NCI-H774 (cell line): Measurements from ENCODE around the gene KPNA4.
"Not testable (repeated sequence)": the region's sequence is repeated elsewhere in the genome, so short reads cannot be mapped to it uniquely, and the experiment has no call there.

Experiments used
- DNase-seq: peaks from one replicate; lab custom pipeline; 2025; lab: John Stamatoyannopoulos, UW

Gene KPNA4, protein sequence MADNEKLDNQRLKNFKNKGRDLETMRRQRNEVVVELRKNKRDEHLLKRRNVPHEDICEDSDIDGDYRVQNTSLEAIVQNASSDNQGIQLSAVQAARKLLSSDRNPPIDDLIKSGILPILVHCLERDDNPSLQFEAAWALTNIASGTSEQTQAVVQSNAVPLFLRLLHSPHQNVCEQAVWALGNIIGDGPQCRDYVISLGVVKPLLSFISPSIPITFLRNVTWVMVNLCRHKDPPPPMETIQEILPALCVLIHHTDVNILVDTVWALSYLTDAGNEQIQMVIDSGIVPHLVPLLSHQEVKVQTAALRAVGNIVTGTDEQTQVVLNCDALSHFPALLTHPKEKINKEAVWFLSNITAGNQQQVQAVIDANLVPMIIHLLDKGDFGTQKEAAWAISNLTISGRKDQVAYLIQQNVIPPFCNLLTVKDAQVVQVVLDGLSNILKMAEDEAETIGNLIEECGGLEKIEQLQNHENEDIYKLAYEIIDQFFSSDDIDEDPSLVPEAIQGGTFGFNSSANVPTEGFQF

DNA sequence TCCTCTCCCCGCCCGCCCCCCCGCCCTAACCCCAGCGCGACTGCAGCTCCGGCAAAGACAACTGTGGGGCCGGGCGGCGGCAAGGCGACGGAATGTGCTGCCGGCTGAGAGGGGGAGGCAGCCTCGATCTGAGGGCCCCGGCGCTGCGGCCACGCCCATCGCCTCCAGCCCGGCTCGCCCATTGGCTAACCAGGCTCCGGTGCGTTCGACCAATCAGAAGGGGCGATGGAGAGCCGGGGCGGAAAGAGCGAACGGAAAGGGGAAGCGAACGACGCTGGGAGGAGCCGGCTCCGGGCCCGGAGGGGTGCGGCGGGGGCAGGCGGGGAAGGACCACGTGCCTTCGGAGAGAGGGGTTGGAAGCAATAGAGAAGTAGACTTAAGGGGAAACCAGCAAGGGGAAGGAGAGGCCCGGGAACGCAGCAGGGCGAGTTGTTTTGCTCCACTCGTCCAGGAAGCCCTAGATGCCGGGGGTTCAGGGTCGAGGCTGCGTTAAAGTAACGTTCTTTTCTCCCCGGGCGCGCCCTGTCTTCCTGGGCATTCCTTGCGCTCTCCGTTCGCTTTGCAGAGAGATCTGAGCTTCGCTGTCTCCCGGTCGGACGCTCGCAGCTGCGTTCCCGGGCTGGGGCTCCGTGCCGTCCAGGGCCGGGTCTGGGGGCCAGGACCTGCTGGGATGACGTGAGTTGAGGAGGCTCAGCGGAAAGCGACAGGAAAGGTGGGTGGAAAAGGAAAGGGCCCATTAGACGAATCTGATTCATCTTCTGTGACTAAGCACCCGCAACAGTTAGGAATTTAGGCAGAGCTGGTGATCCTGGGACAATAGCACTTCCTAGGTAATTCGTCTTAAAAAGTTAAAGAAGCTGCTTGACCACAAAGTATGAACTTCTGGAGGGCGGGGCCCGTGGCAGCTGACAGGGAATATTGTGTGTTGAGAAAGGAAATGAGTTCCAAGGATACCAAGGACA is at the start of gene KPNA4:
KPNA4 (minus strand) TSS at position 130 of the 962 bp plus-strand sequence. CDS start 289 bp downstream, outside the sequence.
- DNase-seq: peak; percentile 99

DNA sequence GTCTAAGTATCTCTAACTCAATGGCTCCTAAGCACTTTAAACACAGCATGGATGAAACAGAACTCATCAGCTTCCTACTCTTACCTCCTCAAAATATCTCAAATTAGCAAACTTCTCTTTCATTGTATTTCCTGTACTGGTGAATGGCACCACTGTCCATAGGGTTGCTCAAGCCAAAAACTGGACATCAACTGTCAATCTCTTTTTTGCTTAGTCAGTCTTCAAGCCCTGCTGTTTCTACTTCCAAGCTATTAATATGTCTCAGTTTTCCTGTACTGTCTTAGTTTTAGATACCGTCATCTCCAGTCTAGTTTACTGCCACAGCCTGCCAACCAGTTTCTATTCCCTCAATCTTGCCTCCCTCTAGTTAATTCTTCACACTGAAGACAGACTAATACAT is 48.3 kb upstream of the KPNA4 start:
- no peak for DNase-seq

DNA sequence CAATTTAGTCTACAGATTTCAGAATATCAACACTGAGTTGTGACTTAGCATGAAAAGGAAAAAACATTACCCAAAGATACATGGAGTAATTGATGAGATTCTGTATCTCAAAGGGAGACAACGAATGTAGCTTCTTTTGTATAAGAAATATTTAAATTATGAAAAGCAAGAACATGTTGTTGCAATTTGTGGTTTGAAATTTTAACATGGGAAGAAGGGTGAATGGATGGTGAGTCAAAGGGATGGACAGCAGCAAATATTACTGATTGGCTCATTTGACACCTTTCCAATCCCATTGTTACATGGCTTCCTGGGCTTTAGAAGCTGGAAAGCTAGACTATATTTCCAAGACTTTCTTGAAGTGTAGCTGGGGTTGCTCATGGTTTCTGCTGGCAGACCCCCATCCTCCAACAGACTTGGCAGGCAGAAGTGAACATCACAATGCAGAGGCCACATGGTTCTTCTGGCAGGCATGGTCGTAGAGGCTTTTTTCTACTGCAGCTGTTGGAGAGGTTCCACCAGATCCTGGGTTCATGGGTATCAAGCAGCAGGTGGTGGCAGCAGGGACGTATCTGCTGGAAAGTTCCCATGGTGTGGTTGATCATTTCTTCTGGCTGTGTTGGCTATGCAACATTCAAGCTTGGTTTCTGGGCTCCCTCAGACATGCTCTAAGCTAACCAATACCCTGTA is 47.2 kb upstream of the KPNA4 start:
- no peak for DNase-seq

DNA sequence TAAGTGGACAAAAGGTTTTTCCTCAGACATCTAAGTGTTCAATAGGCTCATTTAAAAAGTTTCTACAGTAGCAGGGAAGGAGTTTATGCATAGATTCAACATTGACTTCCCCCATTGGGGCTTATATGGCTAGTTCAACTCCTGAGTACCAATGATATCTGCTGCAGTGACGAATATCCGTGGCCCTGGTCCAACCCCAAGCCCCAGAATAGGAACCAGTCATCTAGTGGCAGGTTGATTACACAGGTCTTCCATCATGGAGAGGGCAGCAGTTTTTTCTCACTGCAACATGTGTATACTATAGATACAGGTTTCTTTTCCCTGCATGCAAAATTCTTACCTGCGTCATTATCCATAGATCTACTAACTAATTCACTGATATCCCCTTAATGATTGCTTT is 45.8 kb upstream of the KPNA4 start:
- no peak for DNase-seq

DNA sequence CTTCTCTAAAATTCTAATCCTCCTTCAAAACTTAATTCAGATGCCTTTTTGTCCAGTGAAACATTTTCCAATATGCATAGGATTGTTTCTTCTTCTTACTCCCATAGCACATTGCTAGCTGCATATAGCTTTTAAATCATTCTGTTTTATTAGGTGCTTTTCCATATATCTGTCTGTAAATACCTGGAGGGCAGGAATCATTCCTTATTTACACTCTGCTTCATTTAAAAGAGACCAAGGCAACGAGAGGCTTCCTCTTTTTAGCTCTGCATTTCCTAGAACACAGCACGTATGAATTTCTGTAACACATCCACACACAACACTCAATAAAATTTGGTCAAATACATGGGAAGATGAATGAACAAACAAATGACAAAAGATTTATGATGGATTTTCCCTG is 43.5 kb upstream of the KPNA4 start:
- no peak for DNase-seq

DNA sequence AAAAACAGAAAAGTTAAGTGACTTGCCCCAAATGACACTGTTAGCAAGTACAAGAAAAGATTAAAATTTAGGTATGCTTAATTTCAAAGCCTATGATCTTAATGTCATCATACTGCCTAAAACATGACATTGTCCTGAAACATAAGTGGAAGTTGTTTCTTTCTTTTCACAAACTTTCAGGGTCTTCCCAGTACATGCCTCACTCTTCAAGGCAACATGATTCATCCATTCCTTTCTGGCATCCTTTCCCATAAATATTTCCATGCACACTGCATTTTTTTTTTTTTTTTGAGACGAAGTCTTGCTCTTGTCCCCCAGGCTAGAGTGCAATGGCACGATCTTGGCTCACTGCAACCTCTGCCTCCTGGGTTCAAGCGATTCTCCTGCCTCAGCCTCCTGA is 42.5 kb upstream of the KPNA4 start:
- DNase-seq: no peak

DNA sequence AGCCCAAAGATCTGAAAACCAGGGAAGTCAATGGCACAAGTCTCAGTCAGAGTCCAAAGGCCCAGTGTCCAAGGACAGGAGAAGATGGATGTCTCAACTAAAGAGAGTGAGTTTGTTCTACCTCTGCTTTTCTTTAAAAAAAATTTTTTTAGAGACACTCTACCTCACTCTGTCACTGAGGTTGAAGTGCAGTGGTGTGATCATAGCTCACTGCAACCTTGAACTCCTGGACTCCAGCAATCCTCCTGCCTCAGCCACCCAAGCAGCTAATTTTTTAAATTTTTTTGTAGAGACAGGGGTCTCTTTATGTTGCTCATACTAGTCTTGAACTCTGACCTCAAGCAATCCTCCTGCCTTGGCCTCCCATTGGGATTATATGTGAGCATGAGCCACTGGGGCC is 39.9 kb upstream of the KPNA4 start:
- DNase-seq: no peak

DNA sequence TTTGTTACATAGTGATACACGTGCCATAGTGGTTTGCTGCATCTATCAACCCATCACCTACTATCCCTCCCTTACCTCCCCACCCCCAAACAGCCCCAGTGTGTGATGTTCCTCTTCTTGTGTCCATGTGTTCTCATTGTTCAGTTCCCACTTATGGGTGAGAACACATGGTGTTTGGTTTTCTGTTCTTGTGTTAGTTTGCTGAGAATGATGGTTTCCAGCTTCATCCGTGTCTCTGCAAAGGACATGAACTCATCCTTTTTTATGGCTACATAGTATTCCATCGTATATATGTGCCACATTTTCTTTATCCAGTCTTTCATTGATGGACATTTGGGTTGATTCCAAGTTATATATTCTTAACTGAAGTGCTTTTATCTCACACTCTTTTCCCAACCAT is 38.5 kb upstream of the KPNA4 start:
- DNase-seq: not testable (repeated sequence)

DNA sequence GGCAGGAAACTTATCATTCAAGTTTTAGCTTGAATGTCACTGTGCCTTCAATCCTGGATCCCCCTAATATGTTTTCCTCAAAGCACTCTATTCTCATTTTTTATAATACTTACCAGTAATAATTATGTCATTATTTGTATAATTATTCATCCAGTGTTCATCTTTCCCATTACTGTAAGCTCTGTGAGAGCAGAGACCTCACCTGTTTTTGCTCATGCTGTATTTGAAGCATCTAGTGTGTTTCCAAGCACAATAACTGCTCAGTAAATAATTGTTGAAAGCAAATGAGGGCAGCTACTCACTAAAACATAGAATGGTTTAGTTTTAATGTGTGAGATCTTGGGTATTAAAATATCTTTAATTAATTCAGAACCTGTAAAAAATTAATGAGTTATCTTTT is 36.9 kb upstream of the KPNA4 start:
- no peak for DNase-seq

DNA sequence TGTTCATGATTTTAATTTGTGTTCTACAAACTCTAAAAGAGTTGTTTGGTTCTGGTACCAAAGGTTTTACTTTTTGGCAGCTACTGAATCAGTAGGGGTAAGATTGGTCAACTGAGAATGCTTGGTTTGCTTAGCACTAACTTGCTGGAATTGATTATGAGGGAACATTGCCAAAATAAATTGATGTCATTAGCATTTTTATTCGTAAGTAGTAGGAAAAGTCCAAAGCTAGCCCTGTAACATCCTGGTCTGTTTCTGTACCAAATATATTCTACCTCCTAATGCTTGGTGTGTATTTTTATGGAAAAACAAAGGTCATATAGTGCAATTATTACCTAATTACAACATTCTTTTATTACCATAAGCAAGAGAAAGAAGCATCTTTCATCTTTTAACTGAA is 35.9 kb upstream of the KPNA4 start:
- DNase-seq: no peak

DNA sequence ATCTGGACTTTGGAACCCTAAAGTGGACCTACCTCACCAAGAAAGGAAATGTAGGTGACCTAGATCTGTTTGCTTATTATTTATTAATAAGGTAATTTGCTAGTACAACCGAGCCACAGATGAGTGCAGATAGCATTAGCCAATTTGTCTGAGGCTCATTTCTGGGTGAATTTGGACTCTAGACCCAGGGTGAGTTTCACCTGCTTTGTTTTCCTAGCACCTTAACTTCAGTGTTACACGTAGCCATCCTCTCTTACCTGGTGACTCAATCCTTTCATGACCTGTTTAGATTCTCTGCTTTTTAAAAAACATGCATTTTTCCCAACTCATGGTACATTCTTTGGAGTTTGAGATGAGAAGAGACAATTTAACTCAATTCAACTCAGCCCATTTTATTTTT is 33.5 kb upstream of the KPNA4 start:
- DNase-seq: no peak

DNA sequence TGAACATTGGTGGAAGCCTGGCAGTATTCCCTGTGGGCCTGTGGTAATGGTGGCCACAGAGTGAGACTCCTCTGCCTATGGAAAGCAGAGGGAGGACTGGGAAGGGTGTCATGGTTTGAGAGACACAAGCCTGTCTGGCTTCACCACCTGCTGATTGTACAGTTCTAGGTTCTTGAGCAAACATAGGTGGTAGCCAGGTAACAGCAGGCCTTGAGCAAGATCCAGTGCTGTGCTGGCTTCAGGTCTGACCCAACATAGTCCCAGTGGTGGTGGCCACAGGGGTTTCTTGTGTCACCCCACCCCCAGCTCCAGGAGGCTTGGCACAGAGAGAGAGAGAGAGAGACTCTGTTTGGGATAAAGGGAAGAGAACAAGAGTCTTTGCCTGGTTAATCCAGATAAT is 22.7 kb upstream of the KPNA4 start:
- DNase-seq: peak; percentile 9

DNA sequence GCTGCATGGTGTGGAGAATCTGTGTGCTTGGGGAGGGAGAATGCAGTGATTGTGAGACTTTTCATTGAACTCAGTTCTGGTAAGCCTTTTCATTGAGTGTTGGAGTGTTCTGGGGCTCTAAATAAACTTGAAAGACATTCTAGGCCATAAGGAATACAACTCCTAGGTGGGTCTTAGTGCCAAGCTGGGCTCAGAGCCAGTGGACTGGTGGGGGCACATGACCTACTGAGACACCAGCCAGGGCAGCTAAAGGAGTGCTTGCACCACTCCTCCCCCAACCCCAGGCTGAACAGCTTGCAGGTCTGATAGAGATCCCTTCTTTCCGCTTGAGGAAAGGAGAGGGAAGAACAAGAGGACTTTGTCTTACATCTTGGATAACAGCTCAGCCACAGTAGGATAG is 21.7 kb upstream of the KPNA4 start:
- DNase-seq: no peak

DNA sequence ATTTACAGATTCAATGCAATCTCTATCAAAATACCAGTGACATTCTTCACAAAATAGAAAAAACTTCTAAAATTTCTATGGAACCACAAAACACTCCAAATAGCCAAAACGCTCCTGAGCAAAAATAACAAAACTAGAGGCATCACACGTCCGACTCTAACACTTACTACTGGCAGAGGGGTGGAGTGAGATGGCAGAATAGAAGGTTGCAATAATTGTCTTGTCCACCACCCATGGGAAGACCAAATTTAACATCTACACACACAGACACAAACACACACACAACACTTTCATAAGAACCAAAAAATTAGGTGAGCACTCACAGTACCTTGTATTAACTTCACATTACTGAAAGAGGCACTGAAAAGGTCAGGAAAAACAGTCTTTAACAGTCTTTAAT is 21.3 kb upstream of the KPNA4 start:
- DNase-seq: no peak

DNA sequence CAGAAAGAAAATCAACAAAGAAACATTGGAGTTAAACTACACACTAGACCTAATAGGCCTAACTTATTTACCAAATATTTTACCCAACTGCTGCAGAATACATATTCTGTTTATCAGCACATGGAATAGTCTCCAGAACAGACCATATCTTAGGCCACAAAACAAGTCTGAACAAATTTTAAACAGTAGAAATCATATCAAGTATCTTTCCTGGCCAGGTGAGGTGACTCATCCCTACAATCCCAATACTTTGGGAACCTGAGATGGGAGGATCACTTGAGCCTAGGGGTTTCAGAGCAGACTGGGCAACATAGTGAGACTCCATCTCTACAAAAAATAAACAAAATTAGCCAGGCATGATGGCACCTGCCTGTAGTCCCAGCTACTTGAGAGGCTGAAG is 18.1 kb upstream of the KPNA4 start:
- DNase-seq: no peak

DNA sequence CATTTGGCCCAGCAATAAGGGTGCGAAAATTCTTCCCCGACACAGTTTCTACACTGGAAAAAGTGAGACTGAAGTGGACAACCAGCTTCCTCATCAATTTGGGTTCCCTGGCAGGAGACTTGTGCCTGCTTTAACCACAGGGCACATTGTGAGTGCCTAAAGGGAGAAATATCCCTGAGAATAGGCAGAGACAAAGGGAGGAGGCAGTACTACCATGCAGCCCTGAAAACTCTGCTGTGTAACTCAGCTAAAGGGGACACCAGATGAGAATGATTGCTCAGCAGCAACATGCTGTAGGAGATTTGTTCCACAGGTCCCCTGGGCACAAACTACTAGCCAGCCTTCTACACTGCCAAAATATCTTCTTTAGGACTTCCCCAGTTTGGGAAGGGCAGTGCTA is 15.6 kb upstream of the KPNA4 start:
- DNase-seq: no peak

DNA sequence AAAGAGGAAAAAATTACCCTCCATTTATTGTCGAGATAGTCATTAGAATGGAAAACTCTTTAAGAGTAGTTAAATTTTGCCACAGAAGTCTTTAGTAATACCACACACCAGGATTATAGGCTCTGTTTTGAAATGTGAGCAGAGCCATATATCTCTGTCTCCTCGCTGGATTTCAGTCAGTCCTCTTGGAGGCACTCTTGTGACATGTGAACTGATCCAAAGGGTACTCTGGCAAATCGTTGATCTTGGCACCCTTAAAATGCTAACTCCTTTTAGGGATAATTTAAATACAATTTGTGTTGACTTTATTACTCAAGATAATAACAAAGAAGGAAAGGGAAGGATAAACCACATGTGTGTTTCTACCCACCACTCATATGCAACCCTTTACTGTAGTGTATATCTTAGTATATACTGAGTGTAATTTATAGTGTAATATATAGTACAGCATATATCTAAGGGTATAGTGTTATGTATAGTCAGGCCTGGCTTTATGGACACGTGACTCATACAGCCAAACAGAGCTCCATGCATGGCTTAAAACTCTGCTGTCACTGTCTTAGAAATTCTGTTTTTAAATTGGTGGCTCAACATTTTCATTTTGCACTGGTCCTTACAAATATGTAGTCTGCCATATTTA is 12.3 kb upstream of the KPNA4 start:
- DNase-seq: no peak

DNA sequence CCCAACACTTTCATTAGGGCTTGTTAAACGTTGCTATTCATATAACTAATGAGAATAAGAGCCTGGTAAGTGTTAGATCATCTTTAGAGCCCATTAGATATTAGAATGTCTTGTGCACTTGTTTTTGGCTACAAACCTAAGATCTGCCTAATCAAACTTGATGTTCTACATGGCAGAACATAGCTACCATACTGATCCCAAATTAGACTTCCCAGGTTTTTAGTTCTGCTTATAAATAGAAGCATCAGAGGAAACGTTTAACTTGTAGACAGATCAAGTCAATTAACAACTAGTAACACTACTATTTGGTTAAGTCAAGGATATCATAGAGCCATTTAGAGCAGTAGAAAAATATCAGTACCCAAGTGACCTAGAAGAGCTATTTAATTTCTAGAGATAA is 11.7 kb upstream of the KPNA4 start:
- no peak for DNase-seq

DNA sequence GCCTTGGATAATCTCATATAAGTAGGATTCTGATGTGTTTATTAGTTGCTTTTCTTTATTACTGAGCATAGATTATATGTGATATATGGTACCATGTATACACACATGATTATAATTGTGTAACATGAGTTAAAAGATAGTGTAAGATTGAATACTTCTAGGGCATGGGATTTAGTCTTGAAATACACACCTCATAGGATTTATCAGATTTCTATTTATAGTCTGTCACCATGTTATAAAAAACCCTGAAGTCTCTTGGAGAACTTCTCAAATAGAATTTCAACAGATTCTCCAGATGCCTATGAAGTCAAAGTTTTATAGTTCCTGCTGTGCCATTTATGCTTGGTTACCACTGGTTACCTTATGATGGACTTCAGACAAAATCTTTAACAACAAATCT is 11.2 kb upstream of the KPNA4 start:
- no peak for DNase-seq

DNA sequence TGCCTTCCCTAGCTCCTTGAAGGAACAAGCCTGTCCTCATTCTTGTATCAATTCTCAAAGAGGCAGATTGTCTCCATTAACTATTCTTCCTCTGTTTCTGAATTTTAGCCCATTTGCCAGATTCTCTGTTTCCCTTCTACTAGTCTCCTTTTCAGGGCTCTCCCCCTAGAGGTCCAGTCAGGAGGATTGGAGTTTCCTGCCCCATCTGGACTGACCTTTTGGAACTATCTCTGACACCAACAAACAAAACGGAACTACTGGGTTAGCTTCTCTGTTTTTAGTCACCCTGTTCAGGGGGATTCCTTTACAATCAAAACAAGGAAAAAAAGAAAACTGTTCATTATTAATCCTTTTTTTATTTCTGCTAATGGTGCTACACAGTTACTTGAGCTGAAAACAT is 10.2 kb upstream of the KPNA4 start:
- no peak for DNase-seq

DNA sequence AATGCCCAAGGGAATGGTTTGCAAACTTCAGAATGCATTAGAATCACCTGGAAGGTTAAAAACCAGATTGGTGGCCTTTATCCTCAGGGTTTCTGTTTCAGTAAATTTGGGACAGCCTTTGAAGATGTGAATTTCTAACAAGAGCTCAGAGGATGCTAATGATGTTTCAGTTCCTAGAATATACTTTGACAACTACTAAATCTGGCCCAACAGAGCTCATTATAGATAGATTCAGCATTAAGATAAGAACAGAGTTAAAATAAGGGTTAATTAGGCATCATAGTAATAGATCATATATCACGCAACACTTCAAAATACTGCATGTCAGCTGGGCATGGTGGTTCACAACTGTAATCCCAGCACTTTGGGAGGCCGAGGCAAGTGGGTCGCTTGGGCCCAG is 9.3 kb upstream of the KPNA4 start:
- DNase-seq: no peak
